GM21515 (cell line): ENCODE measurements around the gene TLX1.

ENCODE experiments used
- ATAC-seq: cut with Tn5 transposase; IDR thresholded peaks from one replicate; pipeline ENCODE4 v1.9.1; 2021; ENCODE audit not compliant: unreplicated experiment

Gene TLX1

GRCh38 chr10:101111547-101111946, 19.6 kb upstream of the TLX1 start:
- no peak for ATAC-seq

GRCh38 chr10:101112799-101113594, 18.1 kb upstream of the TLX1 start:
- no peak for ATAC-seq

DNA sequence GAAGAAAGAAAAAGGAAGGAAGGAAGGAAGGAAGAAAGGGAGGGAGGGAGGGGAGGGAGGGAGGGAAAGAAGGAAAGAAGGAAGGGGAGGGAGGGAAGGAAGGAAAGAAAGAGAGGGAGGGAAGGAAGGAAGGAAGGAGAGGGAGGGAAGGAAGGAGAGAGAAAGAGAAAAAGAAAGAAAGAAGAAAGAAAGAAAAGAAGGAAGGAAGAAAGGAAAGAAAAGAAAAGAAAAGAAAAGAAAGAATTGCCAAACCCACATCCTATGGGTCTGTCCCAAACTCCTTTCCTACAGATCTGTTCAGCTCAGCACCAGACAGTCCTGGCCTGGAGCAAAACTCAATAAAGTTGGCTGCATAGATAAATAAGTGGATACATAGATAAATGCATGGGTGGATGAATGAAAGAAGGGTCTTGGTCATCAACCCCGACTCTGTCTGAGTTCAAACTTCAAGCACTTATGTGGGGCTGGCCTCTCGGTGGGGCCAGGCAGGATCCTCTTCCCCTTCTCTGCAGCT, 17.2 kb upstream of the TLX1 start:
- ATAC-seq, result no peak

DNA sequence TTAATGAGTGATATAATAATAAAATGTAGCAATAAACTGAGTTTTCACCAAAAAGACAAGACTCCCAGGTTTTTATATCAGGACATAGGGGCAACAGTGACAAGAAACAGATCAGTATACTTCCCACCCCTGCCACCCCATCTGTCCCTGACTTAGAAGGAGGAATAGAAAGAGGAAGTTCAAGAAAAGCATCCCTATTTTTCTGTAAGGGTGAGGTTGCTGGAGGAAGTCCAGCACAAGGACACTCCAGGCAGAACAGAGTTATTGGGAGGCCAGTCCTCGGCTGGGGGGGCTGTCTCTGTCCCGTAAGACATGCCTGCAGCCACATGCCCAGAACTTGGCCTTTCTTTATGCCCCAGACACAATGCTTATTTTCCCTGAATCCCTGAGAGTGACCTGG, 16.5 kb upstream of the TLX1 start:
- no peak for ATAC-seq

DNA sequence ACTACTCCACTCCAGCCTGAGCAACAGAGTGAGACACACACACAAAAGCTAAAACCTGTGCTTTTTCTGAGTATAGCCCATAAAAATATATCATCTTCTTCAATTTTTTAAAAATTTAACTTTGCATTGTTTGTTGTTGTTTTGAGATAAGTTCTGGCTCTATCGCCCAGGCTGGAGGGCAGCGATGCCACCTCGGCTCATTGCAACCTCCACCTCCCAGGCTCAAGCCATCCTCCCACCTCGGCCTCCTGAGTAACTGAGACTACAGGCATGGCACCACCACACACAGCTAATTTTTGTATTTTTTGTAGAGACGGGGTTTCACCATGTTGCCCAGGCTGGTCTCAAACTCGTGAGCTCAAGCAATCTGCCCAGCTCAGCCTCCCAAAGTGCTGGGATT, 14.3 kb upstream of the TLX1 start:
- no peak for ATAC-seq

DNA sequence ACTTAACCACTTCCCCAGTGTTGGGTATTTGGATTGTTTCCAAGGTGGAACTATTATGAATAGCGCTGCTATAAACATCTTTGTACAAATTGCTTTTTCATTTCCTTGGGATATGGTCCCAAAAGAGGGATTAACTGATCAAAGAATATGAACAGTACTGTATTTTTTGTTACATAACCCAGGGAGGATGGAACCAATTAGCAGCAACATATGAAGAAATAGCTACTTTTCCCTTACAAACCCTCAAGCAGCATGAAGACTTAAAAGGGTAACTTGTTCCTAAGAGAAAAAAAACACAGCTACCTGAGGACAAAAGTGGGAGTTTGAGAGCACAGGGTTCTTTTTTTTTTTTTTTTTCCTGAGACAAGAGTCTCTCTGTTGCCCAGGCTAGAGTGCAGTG, 13.1 kb upstream of the TLX1 start:
- no peak for ATAC-seq

- ATAC-seq, result no peak
These were observed 10.6 kb upstream of the TLX1 start for GRCh38 chr10:101120520-101120883.

GRCh38 chr10:101120884-101121653, 10.0 kb upstream of the TLX1 start:
- no peak for ATAC-seq

DNA sequence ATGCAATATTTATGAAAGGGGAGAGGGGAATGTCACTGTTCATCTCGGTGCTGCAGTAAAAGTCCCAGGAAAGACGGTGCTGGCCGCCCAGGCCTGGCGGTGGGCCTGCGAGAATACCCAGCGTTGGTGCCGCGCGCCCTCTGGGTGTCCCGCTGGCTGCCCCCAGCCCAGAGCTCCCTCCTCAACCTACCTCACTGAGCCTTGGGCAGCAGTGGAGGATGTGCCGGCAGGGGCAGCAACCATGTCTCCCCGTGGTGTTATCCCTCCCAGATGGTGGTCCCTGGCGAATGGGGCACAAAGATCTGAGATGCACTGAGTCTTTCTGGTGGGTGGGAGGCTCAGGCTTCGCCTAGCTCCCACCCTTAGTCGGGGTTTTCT, 9.5 kb upstream of the TLX1 start:
- ATAC-seq, result no peak

- no peak for ATAC-seq
These were observed 8.6 kb upstream of the TLX1 start for GRCh38 chr10:101122270-101123084.

DNA sequence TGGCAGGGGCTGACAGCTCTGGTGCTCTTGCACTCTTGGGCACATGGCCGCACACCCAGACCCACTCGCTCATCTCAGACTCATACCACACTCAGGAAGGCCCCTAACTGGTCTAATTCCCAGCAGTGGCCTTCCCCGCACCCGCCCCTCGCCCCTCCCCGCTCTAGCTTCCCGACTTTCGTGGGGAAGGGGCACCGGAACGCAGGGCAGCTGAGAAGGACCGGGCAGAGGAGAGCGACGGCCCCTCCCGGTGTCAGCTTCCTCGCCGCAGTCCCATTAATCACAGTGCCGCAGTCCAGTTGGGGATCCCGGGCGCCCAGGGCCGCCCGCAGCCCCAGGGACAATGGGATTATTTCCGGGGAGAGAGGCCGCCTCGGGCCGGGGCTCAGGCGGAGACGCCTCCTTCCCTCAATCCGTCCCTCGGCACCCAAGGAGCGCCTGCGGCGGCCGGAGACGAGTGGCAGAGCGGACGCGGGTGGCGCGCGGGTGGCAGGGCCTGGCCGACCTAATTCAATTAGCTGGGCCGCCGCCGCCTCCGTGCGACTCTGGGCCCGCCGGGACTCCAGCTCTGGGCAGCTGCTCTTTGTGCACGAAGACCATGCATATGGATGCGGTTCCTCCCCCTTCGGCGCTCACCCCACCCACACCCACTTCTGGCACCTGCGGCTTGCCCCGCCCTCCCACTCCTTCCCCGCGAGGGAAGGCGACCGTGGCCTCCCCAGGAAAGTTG, 7.8 kb upstream of the TLX1 start:
- ATAC-seq, result no peak

GRCh38 chr10:101123815-101124617, 7.1 kb upstream of the TLX1 start:
- ATAC-seq, result no peak

- ATAC-seq, result no peak
These were observed 6.2 kb upstream of the TLX1 start for GRCh38 chr10:101124933-101125332.

- ATAC-seq, result no peak
These were observed 4.1 kb upstream of the TLX1 start for GRCh38 chr10:101126684-101127628.

DNA sequence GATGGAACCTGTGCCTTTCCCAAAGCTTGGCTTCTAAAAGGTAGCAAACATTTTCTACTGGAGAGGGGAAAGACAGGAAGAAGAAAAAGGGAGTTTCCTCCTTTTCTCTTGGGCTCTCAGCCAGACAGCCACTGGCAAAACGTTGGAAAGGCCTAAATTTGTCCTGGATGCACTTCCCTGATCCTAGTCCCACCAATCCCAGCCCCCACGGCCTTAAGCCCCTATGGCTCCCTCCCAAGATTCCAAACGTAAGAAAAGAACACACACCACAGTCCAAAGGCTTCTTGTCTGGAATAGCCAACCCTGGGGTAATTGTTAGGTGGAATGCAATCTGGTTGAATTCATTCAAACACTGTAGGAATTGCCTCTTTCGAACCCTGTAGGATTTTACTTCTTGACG, 959 bp upstream of the TLX1 start:
- no peak for ATAC-seq

- ATAC-seq, result no peak
These were observed 999 bp downstream of the TLX1 start for GRCh38 chr10:101131962-101132635.

- no peak for ATAC-seq
These were observed 1.8 kb downstream of the TLX1 start for GRCh38 chr10:101132636-101133473.
